Breast epithelium (tissue), 3 donors: Measurements from ENCODE around the gene NOTCH3.

Source experiments
- CTCF ChIP-seq, 3 donors: fragments of 450-650 bp; IDR thresholded peaks; one replicate each; pipeline ENCODE4 v1.5.1; 2016 to 2017; ENCODE audit warnings: antibody characterized with exemption in 3 of 3, mild to moderate bottlenecking in 3 of 3, moderate library complexity in 3 of 3
- POLR2A ChIP-seq: fragments of 450-650 bp; IDR thresholded peaks from one replicate; pipeline ENCODE4 v1.6.1; 2016; ENCODE audit warnings: antibody characterized with exemption, mild to moderate bottlenecking, moderate library complexity

DNA sequence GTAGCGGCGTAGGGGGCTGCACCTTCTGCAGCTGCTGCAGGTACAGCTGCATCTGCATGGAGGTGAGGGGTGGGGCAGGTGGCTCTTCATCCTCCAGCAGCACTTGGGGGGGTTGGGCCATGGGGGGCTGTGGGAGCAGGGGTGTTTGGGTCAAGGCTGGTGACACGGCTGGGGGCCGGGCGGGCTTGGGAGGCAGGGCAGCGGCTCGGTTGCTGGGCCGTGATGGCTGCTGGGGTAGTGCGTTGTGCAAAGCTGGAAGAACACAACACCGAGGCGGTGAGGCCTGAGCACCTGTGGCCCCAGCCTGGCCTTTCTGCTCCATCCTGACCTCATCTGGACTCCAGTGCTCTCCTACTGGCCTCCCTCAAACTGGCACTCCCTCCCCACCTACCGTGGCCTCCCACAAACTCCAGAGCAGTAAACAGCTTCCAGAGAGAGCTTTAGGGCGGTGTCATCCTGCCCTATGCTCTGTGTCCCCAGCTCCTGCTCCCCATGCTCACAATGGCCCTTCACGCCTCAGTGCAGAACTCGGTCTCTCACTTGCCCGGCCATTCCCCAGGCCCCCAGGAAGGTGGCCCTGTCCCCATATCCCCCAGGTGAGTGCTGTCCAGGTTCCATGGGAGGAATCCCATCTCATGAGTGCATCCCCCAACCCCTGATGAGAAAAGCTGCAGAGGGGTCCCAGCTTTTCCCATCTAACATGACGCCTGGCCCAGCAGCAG is 42.6 kb upstream of the NOTCH3 start:
- no peak for TF ChIP-seq POLR2A
- TF ChIP-seq CTCF (IDR thresholded peaks at IDR 0.05) = no peak
